ENCODE data around the gene ARHGEF19.

- TF ChIP-seq CTCF (IDR thresholded peaks at IDR 0.05), result no peak
- TF ChIP-seq POLR2A (IDR thresholded peaks at IDR 0.05), result no peak
Observed at GRCh38 chr1:16226490-16227179, 14.2 kb upstream of the ARHGEF19 start.

All from heart left ventricle (tissue), 13 donors.